HEK293T (cell line): ENCODE data around the gene DNAH7.

Experiments
- ARNT ChIP-seq: fragments of 450-650 bp; IDR thresholded peaks from 2 replicates; pipeline ENCODE4 v1.6.1; 2017; ENCODE audit warnings: mild to moderate bottlenecking
- BHLHE40 ChIP-seq: fragments of 450-650 bp; IDR thresholded peaks from 2 replicates; pipeline ENCODE4 v1.6.1; 2016; ENCODE audit warnings: mild to moderate bottlenecking, moderate library complexity, borderline replicate concordance
- ELF4 ChIP-seq: fragments of 450-650 bp; IDR thresholded peaks from 2 replicates; pipeline ENCODE4 v1.6.1; 2017; ENCODE audit warnings: antibody characterized with exemption
- FOXM1 ChIP-seq: fragments of 450-650 bp; IDR thresholded peaks from 2 replicates; pipeline ENCODE4 v1.6.1; 2017; ENCODE audit warnings: mild to moderate bottlenecking, borderline replicate concordance
- NFRKB ChIP-seq: fragments of 450-650 bp; IDR thresholded peaks from 2 replicates; pipeline ENCODE4 v1.6.1; 2016; ENCODE audit warnings: mild to moderate bottlenecking, moderate library complexity
- SP1 ChIP-seq: fragments of 450-650 bp; IDR thresholded peaks from 2 replicates; pipeline ENCODE4 v1.6.1; 2017
- TARDBP ChIP-seq: fragments of 450-650 bp; IDR thresholded peaks from 2 replicates; pipeline ENCODE4 v1.6.1; 2016
- ZNF384 ChIP-seq: fragments of 450-650 bp; IDR thresholded peaks from 2 replicates; pipeline ENCODE4 v1.6.1; 2016

DNA sequence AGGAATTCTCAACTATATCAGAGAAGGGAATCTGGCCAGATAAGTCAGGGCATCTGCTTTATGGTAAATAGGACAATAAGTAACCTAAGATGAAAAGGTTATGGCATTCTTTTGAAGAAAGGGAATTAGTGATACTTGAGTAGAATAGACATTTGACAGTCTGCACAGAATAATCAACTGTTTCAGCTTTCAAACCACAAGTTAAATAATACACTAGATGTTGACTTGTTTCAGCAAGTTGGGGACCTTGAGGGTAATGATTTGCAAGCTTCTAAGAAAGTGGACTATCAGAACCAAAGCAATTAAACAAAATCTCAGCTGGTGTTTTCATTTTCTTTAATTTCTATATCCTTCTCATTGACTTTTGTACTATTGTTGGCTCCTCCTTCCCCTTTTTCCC, 357.2 kb downstream of the DNAH7 start:
- no peak for TF ChIP-seq SP1
- no peak for TF ChIP-seq ARNT
- TF ChIP-seq TARDBP: no peak
- TF ChIP-seq NFRKB: no peak
- no peak for TF ChIP-seq FOXM1
- no peak for TF ChIP-seq BHLHE40
- TF ChIP-seq ZNF384: no peak
- TF ChIP-seq ELF4: no peak
